HepG2 (cell line): ENCODE results near the gene ABL2. TPM values are rescaled to one million over a fixed set of nuclear protein-coding genes. Genes with fewer than 3 reads are reported as not detected.
A peak's percentile ranks its signal among the peaks of the same experiment; 100 is the strongest.
"Not testable (repeated sequence)": the region's sequence is repeated elsewhere in the genome, so short reads cannot be mapped to it uniquely, and the experiment has no call there.

Experiments
- ATAC-seq: fragments of 200-7000 bp; cut with Tn5 transposase; 3 replicates; pipeline ENCODE4 v1.9.1; 2020; ENCODE audit warnings: mild to moderate bottlenecking, moderate library complexity
- BruUV-seq: library from RNA; stranded (reverse); fragments of 400-500 nt; replicated peaks from 2 replicates; lab custom pipeline; 2021; lab: Mats Ljungman, UMichigan
- CTCF ChIA-PET: fragments of 300-600 bp; formaldehyde crosslinking; extraction: SDS; loops from one replicate; lab custom pipeline; 2021; ENCODE audit warnings: low total read pairs, inconsistent platforms, low intra/inter-chr PET ratio; lab: Yijun Ruan, JAX
- POLR2A ChIA-PET: fragments of 350-600 bp; sonication (Branson Sonifier 250); formaldehyde crosslinking; loops from one replicate; lab custom pipeline; 2020; ENCODE audit warnings: antibody characterized with exemption, inconsistent platforms; lab: Yijun Ruan, JAX
- DNase-seq: peaks from one replicate; pipeline ENCODE4 v3.0.0-alpha.2; 2015; ENCODE audit warnings: low spot score
- FAIRE-seq: peaks from 3 replicates; lab custom pipeline; 2011; peaks lifted over from hg19 to GRCh38; lab: Jason Lieb, UNC
- H2AFZ ChIP-seq: one replicate; pipeline ENCODE4 v1.6.1; 2011; ENCODE audit warnings: low read length, inconsistent platforms
- H3K27ac ChIP-seq: fragments of 300-600 bp; 3 replicates; pipeline ENCODE4 v1.8.0; 2011; ENCODE audit warnings: mixed run types, mild to moderate bottlenecking, mixed read lengths, low read length, inconsistent platforms; ENCODE audit not compliant: insufficient read depth; ENCODE audit errors: extremely low read length
- H3K27me3 ChIP-seq, 2 experiments: fragments of 200-600 bp in 1 of 2; 2 replicates in 1 of 2; 3 replicates in 1 of 2; pipeline versions ENCODE4 v1.6.0 to v1.8.0; 2011; ENCODE audit warnings: low read length in 2 of 2, mild to moderate bottlenecking in 2 of 2, moderate library complexity in 2 of 2, inconsistent platforms in 1 of 2; ENCODE audit not compliant: insufficient read depth in 2 of 2, control insufficient read depth in 1 of 2
- H3K36me3 ChIP-seq, 2 experiments: fragments of 200-600 bp in 1 of 2; replicated peaks in 1 of 2; 2 replicates in 1 of 2; 3 replicates in 1 of 2; pipeline versions ENCODE4 v1.5.1 to v1.8.0; 2011; ENCODE audit warnings: low read length in 2 of 2, inconsistent platforms in 1 of 2; ENCODE audit not compliant: insufficient read depth in 2 of 2, control insufficient read depth in 1 of 2
- H3K4me1 ChIP-seq: 2 replicates; pipeline ENCODE4 v1.5.1; 2012; ENCODE audit warnings: low read length, inconsistent platforms; ENCODE audit not compliant: insufficient read depth
- H3K4me2 ChIP-seq: 2 replicates; pipeline ENCODE4 v1.6.0; 2011; ENCODE audit warnings: low read depth, low read length, inconsistent platforms
- H3K4me3 ChIP-seq, 3 experiments: fragments of 200-600 bp in 1 of 3; sonication (generic), shearing (Covaris generic) in 1 of 3; replicated peaks in 1 of 3; 2 replicates each; pipeline ENCODE4 v1.5.1; 2011 to 2016; ENCODE audit warnings: low read length in 3 of 3, inconsistent platforms in 2 of 3, low read depth in 2 of 3, mild to moderate bottlenecking in 2 of 3, control low read depth in 1 of 3, mixed read lengths in 1 of 3; ENCODE audit not compliant: insufficient read depth in 1 of 3
- H3K79me2 ChIP-seq: one replicate; pipeline ENCODE4 v1.6.1; 2011; ENCODE audit warnings: low read length, inconsistent platforms; ENCODE audit not compliant: insufficient read depth
- H3K9ac ChIP-seq: 2 replicates; pipeline ENCODE4 v1.6.0; 2011; ENCODE audit warnings: mild to moderate bottlenecking, low read depth, low read length, inconsistent platforms; ENCODE audit not compliant: insufficient read depth
- H3K9me3 ChIP-seq: 2 replicates; pipeline ENCODE4 v1.5.1; 2012; ENCODE audit warnings: mild to moderate bottlenecking, low read length
- H4K20me1 ChIP-seq: 2 replicates; pipeline ENCODE4 v1.6.0; 2011; ENCODE audit warnings: inconsistent platforms, mild to moderate bottlenecking, low read length, moderate library complexity; ENCODE audit not compliant: insufficient read depth
- CCDC6 ChIP-seq: sonication (generic); formaldehyde crosslinking; IDR thresholded peaks from 2 replicates; pipeline ENCODE4 v1.8.1; 2022; ENCODE audit warnings: mild to moderate bottlenecking, missing genetic modification reagents, moderate library complexity
- SAP130 ChIP-seq: IDR thresholded peaks from 2 replicates; pipeline ENCODE4 v1.6.1; 2016; ENCODE audit warnings: low read depth
- SP5 ChIP-seq: IDR thresholded peaks from 2 replicates; pipeline ENCODE4 v1.6.1; 2016; ENCODE audit warnings: low read depth, borderline replicate concordance
- ZFY ChIP-seq: sonication (generic); formaldehyde crosslinking; IDR thresholded peaks from 2 replicates; pipeline ENCODE4 v1.4.0; 2020; ENCODE audit warnings: missing genetic modification reagents
- ZNF18 ChIP-seq: sonication (generic); formaldehyde crosslinking; IDR thresholded peaks from 2 replicates; pipeline ENCODE4 v1.8.0; 2022; ENCODE audit warnings: mild to moderate bottlenecking, missing genetic modification reagents; ENCODE audit not compliant: insufficient replicate concordance
- ZNF430 ChIP-seq: sonication (generic); formaldehyde crosslinking; IDR thresholded peaks from 2 replicates; pipeline ENCODE4 v1.9.0; 2021; ENCODE audit warnings: mild to moderate bottlenecking, missing genetic modification reagents
- ZNF484 ChIP-seq: sonication (generic); formaldehyde crosslinking; IDR thresholded peaks from 2 replicates; pipeline ENCODE4 v1.5.1; 2020; ENCODE audit warnings: mild to moderate bottlenecking, low read depth, missing genetic modification reagents, borderline replicate concordance
- ZNF781 ChIP-seq: sonication (generic); formaldehyde crosslinking; IDR thresholded peaks from 2 replicates; pipeline ENCODE4 v1.5.1; 2020; ENCODE audit warnings: borderline replicate concordance, mild to moderate bottlenecking, missing genetic modification reagents; ENCODE audit errors: not compliant biosample characterization
- WGBS: methylation state at CpG from one replicate; pipeline ENCODE4 v1.1.6; 2017; ENCODE audit warnings: low lambda C conversion rate; 5-methylcytosine and 5-hydroxymethylcytosine counted together
- in situ Hi-C: cut with HindIII; loops from 2 replicates; pipeline ENCODE4 v1.10.0; 2017; ENCODE audit warnings: low pct_unique_long_range_greater_than_20kb; ENCODE audit not compliant: extremely low pct_ligation_motif_present
- intact Hi-C: fragments of 100-400 bp; cut with micrococcal nuclease; formaldehyde crosslinking; loops from one replicate; pipeline ENCODE4 v1.10.0; 2022; ENCODE audit not compliant: unreplicated experiment
- polyA plus RNA-seq, 8 experiments: library from polyadenylated mRNA; depleted of rRNA in 3 of 8; stranded (reverse) in 7 of 8; unstranded in 1 of 8; fragments of >200 nt; fragmentation: Illumina TruSeq in 4 of 8; extraction: Trizol in 4 of 8; gene quantifications; 2 replicates each; pipeline versions ENCODE4 v1.2.1 to v1.2.3, GENCODE V29; 2011 to 2016; ENCODE audit warnings: low read depth in 4 of 8, missing spikeins in 1 of 8, mixed read lengths in 1 of 8; ENCODE audit not compliant: insufficient read depth in 1 of 8
- total RNA-seq, 5 experiments: library from RNA; depleted of rRNA; stranded (reverse); fragments of >200 nt; fragmentation: Illumina TruSeq; extraction: Trizol; gene quantifications; 2 replicates each; pipeline ENCODE4 v1.2.3, GENCODE V29; 2016; ENCODE audit warnings: low read depth in 1 of 5

ABL2 gene
- total and polyA plus RNA-seq, 2 of the 13 experiments (the other 11 are each of a cell fraction or from before 2014, with no cell fraction given) = 5.8 to 6.0 TPM

GRCh38 chr1:179226738-179227137, 2.7 kb downstream of the ABL2 start (continued):
- TF ChIP-seq ZNF484 (CRISPR knock-in tag) = no peak
- no peak for TF ChIP-seq CCDC6 (CRISPR knock-in tag)
- TF ChIP-seq ZNF781 (CRISPR knock-in tag) = no peak
- TF ChIP-seq SP5 (CRISPR knock-in tag) = peak; percentile 44; the same call in 1 of the 2 replicates
- TF ChIP-seq ZNF430 (CRISPR knock-in tag) = no peak
- TF ChIP-seq SAP130 = peak; percentile 44
- no peak for TF ChIP-seq ZFY (CRISPR knock-in tag)
- TF ChIP-seq ZNF18 (CRISPR knock-in tag) = no peak

GRCh38 chr1:179224466-179224865, 5.0 kb downstream of the ABL2 start:
- DNase-seq, H3K27me3 ChIP-seq, H2AFZ ChIP-seq, H3K9me3 ChIP-seq, H3K4me2 ChIP-seq, BruUV-seq, in situ Hi-C loops, POLR2A ChIA-PET, H3K36me3 ChIP-seq, CTCF ChIA-PET, FAIRE-seq, H3K4me3 ChIP-seq, H4K20me1 ChIP-seq, intact Hi-C loops, ATAC-seq, H3K27ac ChIP-seq, H3K9ac ChIP-seq: not testable (repeated sequence)
- WGBS = 95% methylated on average over 8 of the region's 8 CpGs
- Histone ChIP-seq H3K4me1 (peaks cover 41% of the 10 kb centered on the region), H3K79me2 (peaks cover 73% of the 10 kb centered on the region)

GRCh38 chr1:179221121-179221520, 8.4 kb downstream of the ABL2 start:
- POLR2A ChIA-PET, H3K27ac ChIP-seq, DNase-seq, H4K20me1 ChIP-seq, H3K9ac ChIP-seq, H2AFZ ChIP-seq, H3K9me3 ChIP-seq, H3K27me3 ChIP-seq, H3K4me3 ChIP-seq, in situ Hi-C loops, BruUV-seq, H3K4me2 ChIP-seq, intact Hi-C loops, ATAC-seq, CTCF ChIA-PET, FAIRE-seq: not testable (repeated sequence)
- peaks cover 68% of the 10 kb centered on the region for H3K79me2 ChIP-seq
- H3K36me3 ChIP-seq = peaks cover 3 to 11% of the 10 kb centered on the region in 2 experiments; a peak in 4 of 5 replicates
- WGBS = 95% methylated on average over 7 of the region's 7 CpGs
- peaks cover 14% of the 10 kb centered on the region for H3K4me1 ChIP-seq
